ENCODE data around the gene PPIH.
"Not testable (repeated sequence)": the region's sequence is repeated elsewhere in the genome, so short reads cannot be mapped to it uniquely, and the experiment has no call there.

Gene PPIH

DNA sequence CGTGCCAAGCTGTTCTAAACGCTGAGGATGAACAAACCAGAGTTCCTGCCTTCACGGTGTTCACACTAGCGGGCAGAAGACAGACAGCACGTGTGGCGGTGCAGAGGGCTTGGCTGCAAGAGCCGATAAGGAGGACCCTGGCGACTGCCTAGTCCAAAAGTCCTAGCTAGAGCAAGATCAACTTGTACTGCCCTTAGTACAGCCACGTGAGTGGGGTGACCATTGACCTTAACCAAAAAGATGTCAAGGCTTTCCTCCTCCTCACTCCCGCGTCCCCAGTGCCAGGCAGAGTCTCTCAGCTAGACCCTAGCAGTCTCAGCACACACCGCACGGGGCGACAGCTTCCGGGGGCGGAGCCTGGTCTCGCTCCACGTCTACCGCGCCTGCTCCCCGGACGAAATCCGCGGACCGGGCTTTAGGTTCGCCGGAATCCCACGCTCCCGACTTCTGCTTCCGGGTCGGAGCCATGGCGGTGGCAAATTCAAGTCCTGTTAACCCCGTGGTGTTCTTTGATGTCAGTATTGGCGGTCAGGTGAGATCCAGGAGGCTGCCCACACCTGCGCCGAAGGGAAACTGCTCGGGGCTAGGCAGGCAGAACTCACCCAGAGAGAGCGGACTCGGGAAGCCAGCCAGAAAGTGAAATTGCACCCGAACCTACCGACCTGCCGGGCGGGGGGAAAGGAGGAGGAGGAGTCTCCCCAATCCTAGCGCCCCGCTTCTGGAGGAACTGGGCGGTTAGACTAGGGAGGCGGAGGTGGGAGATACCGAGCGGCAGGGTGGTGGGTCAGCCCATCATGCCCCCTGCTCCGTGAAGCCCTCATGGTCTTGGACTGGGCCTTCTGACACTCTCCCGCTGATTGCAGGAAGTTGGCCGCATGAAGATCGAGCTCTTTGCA, at the start of gene PPIH:
PPIH (plus strand) TSS at position 443 of the 896 bp plus-strand sequence; CDS start at position 467, 24 bp downstream.
- peak; percentile 92 to 93 for DNase-seq (ENCODE audit: low read depth in 1 of 2, low spot score in 1 of 2)

DNA sequence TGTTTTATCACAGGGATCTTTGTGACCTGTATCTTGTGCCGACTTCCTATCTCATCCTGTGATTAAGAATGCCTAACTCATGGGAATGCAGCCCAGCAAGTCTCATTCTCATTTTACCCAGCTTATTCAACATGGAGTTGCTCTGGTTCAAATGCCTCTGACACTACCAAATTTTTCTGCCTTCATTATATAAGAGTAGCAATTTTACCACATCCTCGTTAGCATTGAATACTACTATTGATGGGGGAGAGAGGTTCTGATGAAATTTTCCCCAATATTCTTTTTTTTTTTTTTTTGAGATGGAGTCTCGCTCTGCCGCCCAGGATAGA, 44.5 kb upstream of the PPIH start:
- no peak for DNase-seq (ENCODE audit: low read depth in 1 of 2, low spot score in 1 of 2)

DNA sequence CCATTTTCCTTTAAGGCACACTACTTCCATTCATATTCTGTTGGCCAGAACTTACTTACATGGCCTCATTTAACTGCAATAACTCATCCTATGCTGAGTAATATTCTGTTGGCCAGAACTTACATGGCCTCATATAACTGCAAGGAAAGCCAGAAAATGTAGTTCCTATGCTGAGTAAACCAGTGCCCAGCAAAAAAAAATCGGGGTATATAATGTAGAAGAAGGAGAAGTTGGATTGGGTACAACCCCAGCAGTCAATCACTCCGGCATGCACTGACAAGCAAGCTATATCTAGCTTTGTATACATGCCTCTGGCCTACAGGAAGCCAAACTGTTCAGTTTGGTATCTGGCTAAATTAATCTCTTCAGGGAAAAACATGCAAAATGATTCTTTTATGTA, 39.4 kb upstream of the PPIH start:
- DNase-seq (ENCODE audit: low read depth in 1 of 2, low spot score in 1 of 2), result no peak

DNA sequence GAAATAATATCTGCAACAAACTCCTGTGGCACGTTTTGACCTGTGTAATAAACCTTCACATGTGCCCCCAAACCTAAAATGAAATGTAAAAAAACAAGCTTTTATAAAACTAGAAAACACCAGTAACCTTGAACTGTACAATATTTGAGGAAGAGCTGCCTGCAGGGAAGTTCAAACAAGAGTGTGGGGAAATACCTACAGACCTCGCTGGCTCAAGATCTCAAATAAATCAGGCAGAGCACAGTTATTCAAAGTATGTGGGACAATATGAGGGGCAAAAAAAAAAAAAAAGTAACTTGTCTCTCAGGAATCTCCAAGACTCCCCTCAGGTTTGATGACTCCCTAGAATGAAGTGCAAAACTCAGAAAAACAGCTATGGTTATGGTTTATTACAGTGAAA, 37.9 kb upstream of the PPIH start:
- DNase-seq (ENCODE audit: low read depth in 1 of 2, low spot score in 1 of 2), result no peak

DNA sequence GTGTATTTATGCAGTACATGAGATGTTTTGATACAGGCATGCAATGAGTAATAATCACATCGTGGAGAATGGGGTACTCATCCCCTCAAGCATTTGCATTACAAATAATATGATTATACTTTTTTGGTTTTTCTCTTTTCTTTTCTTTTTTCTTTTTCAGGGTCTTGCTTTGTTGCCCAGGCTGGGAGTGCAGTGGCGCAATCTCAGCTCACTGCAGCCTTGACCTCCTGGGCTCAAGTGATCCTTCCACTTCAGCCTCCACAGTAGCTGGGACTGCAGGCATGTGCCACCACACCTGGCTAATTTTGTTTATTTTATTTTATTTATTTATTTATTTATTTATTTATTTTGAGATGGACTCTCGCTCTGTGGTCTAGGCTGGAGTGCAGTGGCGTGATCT, 37.0 kb upstream of the PPIH start:
- not testable (repeated sequence) for DNase-seq (ENCODE audit: low read depth in 1 of 2, low spot score in 1 of 2)

DNA sequence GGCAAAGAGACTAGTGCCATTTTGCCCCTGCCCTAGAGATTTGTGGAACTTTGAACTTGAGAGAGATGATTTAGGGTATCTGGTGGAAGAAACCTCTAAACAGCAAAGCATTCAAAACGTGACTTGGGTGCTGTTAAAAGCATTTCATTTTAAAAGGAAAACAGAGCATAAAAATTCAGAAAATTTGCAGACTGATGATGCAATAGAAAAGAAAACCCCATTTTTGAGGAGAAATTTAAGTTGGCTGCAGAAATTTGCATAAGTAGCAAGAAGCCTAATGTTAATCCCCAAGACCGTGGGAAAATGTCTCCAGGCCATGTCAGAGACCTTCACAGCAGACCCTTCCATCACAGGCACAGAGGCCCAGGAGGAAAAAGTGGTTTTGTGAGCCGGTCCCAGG, 31.0 kb upstream of the PPIH start:
- not testable (repeated sequence) for DNase-seq (ENCODE audit: low read depth in 1 of 2, low spot score in 1 of 2)

DNA sequence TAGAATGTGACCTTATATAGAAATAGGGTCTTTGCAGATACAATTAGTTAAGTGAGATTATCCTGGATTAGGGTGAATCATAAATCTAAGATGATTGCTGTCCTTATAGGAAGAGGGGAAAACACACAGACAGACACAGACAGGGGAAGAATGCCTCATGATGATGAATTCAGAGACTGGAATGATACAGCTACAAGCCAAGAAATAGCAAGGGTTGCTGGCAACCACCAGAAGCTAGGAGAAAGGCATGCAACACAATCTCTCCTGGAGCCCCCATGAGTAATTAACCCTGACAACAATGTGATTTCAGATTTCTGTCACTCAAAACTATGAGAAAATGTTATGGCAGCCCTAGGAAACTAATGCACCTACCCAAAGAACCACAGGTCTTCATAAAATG, 19.1 kb upstream of the PPIH start:
- DNase-seq (ENCODE audit: low read depth in 1 of 2, low spot score in 1 of 2), result no peak

DNA sequence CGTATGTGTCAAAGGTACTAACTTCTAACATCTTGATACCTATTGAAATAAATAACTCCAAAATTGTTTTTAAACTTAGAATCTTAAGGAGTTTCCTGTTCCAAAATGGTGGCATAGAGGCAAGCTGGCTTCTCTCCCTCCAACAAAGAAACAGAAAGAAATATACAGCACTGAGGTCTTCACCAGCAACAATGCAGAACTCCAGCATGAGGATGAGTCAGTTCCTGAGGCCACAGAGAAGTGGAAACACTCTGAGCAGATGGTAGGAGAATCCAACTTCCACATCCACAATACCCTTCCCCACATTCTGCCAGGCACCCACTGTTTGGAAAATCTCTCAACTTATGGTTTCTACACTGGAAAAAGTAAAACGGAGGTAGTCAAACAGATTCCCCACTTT, 12.2 kb upstream of the PPIH start:
- no peak for DNase-seq (ENCODE audit: low read depth in 1 of 2, low spot score in 1 of 2)

DNA sequence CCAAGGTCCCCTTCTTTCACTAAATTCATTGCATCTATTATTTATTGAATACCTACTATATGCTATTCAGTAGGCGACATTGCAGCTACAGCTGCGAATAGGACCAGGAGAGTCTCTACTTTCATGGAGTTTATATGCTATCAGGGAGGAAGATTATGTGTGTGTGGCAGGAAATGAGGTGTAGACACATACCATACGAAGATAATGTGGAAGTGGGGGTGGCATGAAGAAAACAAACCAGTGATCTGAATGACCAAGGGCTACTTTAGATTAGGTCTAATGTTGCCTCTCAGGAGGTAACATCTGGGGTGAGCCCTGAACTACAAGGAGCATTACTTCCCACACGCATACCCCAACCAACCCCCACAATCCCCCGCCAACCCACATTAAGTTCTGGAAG, 1.0 kb upstream of the PPIH start:
- no peak for DNase-seq (ENCODE audit: low read depth in 1 of 2, low spot score in 1 of 2)

DNA sequence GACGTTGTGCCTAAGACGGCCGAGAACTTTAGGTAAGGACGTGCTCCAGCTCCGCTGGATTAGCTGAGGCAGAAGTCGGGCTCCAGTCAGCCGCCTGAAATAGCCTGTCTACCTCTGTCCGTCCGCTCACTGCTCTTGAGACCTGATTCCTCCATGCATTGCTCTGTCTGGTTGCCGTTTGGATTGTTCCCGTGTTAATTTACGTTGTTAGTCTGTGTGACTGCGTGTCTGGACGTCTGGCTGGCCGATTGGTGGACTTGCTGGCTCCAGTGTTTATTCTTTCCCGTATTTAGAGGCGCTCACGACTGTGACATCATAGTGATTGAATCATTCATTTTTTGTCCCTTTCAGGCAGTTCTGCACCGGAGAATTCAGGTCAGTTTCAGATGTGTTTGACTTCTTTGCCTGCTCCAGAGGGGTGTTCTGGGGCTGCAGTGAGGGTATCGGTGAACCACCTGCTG, 684 bp downstream of the PPIH start:
- DNase-seq (ENCODE audit: low read depth in 1 of 2, low spot score in 1 of 2), result no peak

DNA sequence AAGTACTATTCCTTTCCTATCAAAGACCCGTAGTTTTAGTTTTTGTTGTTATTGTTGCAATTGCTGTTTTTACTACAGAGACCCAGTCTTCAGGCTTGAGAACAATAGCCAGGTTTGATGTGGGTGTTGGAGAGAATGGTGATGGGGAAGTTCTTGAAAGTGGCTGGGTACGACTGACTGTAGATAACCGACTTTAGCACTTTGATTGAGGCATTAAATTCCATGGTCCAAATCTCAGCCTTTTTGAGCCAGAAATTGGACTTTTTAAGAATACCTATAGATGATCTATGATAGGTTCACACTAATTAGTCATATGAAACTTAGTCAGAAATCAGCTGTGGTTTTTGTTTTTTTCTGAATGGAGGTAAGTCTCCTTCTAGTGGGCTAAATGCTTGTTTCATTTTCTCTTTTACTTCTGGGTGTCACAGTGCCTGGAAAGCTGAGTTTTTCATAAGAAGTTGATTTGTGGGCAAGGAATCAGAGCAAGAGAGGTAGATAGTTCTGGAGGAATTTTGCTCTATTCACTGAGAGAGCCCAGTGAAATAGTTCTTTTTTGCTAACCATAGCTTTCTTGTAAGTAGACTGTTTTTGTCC, 2.8 kb downstream of the PPIH start:
- no peak for DNase-seq (ENCODE audit: low read depth in 1 of 2, low spot score in 1 of 2)

DNA sequence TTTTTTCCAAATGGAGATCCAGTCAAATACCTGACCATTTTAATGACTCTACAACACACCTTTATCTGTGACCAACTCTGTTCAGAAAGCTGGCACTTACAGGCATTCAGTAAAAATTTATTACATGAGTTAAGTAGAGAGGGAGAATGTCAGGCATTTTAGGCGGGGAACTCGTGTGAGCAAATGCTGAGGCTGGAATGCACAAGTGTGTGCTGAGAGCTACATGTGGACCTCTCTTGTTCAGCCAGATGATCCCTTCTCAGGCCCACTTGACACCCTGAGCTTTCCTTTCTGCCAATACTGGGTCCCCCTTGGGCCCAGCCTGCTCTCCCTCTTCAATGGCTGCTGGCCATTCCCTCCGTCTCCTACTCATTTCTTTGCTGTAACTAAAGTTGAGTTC, 11.7 kb downstream of the PPIH start:
- no peak for DNase-seq (ENCODE audit: low read depth in 1 of 2, low spot score in 1 of 2)

DNA sequence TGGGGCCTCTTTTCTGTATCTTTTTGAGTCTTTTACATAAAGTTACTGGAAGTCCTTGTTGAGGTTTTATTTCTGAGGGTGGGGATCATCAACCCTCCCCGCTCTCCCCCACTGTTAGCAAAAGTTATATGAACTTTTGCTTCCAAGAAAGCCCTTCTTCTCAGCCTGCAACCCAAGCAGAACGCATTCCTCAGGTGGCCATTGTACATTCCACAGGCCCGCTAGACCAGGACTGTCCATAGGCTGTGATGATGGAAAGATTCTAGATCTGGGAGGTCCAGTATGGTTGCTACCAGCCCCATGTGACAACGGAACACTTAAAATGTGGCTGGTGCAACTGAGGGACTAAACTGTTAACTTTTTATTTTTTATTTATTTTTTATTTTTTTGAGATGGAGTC, 12.2 kb downstream of the PPIH start:
- no peak for DNase-seq (ENCODE audit: low read depth in 1 of 2, low spot score in 1 of 2)

DNA sequence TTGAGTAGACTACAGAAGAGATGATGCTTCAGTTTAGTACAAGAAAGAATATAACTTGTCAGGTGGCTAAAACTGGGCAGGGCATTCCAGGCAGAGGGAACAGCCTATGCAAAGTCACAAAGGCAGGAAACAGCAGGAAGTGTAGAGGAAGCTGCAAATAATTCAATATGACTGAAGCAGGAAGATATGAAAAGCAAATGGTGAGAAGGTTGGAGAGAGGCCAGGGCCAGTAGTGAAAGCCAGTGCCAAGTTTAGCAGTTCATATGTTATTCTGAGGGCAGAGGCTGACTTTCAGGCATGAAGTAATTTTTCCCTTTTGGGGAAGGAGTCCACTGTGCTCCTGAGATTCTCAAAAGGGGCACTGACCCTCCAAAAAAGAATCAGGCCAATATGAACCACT, 16.0 kb downstream of the PPIH start:
- DNase-seq (ENCODE audit: low read depth in 1 of 2, low spot score in 1 of 2), result no peak

DNA sequence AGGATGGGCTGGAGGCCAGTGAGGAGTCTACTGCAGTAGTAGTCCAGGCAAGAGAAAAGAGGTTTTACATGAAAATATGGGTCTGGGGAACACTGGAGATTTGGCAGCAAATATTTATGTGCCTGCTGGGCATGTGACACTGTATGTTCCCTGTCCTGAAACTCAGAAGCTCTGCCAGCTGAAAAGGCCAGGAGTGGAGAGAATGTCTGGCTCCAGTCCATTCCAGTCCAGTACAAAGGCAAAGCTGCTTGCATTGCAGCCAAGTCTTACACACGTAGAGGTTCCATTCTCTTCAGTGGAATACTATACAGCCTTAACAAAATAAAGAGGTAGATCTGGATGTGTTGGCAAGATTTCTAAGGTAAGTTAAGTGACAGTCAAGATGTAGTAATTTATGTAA, 16.5 kb downstream of the PPIH start:
- no peak for DNase-seq (ENCODE audit: low read depth in 1 of 2, low spot score in 1 of 2)

DNA sequence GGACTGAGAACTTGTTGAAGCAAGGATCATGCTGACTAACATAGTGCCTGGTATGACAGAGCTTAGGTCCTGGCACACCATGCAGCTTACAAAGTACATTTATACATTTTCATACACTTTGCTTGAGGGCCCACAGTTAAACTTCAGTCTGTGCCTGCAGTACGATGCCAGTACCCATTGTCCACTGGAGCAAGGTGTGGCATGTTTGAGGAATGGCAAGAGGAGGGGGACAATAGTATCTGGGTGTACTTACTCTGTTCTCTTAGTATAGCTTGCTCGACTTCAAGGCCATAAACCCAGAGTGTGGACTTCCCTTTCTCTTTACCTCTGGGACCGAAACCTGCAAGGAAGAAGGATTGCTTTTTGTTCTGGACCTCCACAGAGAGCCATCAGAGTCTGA, 17.2 kb downstream of the PPIH start:
- DNase-seq (ENCODE audit: low read depth in 1 of 2, low spot score in 1 of 2), result no peak

DNA sequence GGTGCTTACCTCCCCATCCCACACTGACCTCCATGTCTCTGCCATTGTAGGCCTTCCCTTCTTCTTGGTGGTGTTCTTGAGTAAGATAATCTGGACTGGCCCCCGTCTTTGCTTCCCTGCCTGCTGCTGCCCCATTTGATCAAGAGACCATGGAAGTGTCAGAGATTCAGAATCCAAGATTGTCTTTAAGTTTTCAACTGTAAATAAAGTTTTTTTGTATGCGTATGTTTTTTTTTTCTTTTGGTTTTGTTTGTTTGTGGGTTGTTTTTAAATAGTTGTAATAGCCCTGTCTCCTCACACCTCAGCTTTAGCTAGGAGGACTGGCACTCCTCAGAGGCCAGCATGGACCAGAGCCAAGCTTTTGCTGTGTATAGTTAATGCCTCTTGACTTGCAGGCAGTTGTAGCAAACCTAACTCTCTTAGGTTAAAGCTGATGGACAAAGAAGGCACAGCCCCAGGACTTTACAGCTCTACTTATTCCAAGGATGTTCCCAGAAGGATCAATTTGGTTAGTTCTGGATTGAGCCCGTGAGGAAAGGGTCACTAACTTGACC, 18.4 kb downstream of the PPIH start:
- no peak for DNase-seq (ENCODE audit: low read depth in 1 of 2, low spot score in 1 of 2)

DNA sequence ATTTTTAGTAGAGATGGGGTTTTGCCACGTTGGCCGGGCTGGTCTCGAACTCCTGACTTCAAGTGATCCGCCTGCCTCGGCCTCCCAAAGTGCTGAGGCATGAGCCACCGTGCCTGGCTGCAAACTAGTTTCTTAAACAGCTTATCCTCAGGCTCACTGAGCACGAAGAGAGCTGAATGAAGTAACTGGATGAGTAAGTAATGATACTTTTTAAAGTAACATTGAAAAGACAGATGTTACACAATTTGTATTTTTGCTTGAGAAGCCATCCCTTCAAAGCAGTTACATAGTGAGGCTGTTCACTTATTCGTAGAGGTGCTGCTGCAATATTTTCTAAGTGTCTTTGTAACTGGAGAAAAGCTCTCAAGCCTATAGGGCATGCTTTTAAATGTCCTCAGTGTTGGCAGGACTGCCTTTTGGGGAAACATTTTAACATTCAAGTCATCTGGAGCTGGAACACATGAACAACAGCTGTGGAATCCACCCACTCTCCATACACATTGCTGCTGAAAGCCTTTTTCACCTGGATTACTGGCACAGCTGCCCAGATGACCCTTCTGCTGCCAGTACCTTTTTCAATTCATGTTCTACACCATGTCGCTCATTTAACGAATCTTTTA, 21.3 kb downstream of the PPIH start:
- no peak for DNase-seq (ENCODE audit: low read depth in 1 of 2, low spot score in 1 of 2)

DNA sequence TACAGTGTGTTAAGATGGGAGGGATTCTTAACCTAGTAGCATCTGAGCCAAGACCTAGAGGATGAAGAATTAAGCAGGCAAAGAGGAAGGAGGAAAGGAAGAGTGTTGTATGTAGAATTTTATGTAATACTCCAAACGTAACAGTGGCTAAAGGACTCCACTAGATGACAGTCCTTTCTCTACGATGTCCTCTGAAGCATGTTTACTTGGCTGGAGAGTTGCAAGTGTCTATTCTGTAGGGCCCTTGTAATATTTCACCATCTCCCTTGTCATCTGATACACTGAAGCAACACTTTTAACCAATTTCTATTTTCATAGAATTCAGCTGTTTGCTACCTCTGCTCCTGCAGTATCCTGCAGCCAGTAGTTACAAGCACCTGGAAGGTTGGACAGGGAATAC, 21.8 kb downstream of the PPIH start:
- DNase-seq (ENCODE audit: low read depth in 1 of 2, low spot score in 1 of 2), result no peak

DNA sequence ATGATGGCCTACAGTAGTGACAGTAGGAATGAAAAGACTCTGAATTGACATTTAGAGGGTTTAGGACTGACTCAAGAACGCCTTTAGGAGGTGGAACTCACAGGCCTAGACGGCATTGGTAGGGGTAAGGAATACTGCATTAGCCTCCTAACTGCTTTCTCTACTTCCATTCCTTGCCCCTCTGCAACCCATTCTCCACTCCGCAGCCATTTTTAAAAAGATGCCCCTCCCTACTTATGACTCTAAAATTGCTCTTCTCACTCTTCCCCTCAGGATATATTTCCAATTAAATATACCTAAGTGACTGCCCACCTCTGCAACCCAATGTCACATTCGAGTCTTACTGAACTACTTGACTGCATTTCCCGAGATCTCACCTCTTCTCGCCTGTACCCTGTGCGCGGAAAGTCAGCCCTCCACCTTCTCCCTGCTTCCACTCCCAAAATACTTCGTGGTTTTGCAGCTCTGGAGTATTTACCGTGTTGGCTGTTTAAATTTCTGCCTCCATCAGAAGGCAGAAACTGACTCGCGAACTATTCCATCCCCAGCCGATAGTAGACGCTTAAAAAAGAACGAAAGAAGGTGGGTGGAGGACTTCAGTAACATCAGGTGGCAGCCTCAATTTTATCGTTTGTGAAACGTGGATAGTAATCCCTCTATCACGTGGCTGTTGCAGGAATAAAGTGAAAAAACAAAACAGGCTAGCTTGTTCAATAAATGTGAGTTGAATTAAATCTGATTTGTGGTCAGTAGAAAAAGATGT, 22.9 kb downstream of the PPIH start:
- no peak for DNase-seq (ENCODE audit: low read depth in 1 of 2, low spot score in 1 of 2)

DNA sequence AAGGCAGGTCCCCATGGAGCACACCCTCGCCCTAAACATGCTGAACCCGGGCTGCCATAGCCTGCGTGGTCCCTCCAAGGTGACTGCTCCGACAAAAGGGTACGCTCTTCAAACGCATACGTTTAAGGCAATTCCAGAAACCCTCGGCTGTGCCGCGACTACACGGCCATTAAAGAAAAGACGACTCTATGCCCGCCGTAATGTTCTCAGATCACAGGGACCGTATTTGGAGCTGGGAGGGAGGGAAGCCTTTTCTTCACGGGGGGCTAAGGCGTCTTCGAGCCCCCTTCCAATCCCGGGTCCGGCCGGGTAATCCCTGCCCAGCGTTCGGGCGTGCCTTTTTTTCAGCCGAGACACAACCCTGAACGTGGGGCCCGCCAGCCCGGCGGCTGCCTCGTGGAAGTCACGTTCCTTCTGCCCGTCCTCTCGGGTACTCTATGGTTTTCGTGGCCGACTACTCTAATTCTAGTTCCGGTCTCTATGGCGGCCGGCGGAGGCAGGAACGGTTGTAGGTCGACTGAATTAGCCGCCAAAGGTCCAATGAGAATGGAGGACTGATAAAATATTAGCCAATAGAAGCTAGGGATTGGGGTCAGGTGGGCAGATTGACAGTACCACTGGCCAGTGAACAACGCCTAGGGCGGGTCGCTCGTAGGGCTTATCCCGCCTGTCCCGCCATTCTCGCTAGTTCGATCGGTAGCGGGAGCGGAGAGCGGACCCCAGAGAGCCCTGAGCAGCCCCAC, 23.7 kb downstream of the PPIH start, which contains the start of gene YBX1:
YBX1 (plus strand) TSS at position 678 of the 743 bp plus-strand sequence. CDS start 148 bp downstream, outside the sequence.
- DNase-seq (ENCODE audit: low read depth in 1 of 2, low spot score in 1 of 2), result peak; percentile 86 to 88
